HG02981 (cell line): ENCODE results near the gene LRRC8B.
"Not testable (repeated sequence)": the region's sequence is repeated elsewhere in the genome, so short reads cannot be mapped to it uniquely, and the experiment has no call there.

Experiments used
- ATAC-seq: cut with Tn5 transposase; IDR thresholded peaks from one replicate; pipeline ENCODE4 v1.9.1; 2021; ENCODE audit warnings: mild to moderate bottlenecking, moderate library complexity; ENCODE audit not compliant: unreplicated experiment

The LRRC8B gene

GRCh38 chr1:89578946-89579684, 54.5 kb downstream of the LRRC8B start:
- no peak for ATAC-seq

GRCh38 chr1:89580036-89580435, 55.4 kb downstream of the LRRC8B start:
- ATAC-seq = no peak

DNA sequence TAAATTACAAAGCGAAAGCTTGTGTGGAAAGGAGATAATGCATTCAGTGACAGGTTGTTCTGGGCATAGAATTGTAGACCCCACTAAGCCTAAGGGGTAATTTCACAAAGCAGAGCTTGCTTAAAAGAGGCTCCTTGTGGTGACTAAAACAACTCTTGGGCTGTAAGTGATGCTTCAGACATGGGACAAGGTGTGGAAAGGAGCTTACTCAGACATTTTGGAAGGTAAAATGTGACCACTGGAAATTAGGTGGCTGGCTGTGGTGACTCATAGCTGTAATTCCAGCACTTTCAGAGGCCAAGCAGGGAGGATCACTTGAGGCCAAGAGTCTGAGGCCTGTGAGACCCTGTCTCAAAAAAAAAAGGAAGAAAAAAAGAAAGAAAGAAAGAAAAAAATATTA, 57.2 kb downstream of the LRRC8B start:
- ATAC-seq = no peak

GRCh38 chr1:89582571-89582970, 57.9 kb downstream of the LRRC8B start:
- ATAC-seq = no peak

- ATAC-seq = no peak
These were observed 59.6 kb downstream of the LRRC8B start for GRCh38 chr1:89584211-89584610.

DNA sequence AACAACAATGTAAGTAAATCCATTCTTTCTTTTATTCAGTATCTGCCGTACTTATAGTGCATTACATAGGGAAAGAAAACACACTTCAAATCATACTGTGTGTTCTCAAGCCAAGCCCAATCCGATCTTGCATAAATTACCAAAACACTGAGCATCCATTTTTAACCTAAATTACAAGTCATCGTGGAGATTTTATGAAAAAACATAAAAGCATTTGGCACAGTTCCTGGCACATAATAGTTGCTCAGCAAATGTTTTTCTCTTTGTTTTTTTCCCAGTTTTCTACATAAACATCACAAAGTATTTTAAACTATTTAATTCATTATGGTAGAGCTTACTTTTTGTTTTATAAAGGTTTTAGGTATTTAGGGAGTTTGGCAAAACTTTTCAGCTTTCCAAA, 60.2 kb downstream of the LRRC8B start:
- ATAC-seq = no peak

DNA sequence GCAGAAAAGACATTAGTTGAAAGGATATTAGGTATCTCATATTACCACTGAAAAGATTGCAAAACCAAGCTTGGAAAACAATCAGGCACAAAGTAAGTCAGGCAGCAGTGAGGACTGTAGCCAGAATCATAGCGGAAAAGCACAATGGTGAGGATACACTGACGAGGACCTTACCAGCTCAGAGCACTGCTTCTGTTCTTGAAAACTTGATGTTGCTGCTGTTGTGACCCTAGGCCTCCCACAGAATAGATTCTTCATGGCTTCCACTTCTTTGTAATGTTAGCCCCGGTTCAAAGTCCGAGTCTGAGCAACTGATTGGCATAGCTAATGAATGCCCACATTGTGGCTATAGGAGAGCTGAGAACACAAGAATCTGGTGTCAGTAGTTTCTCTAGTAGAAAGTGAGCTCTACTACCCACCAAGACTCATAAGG, 63.1 kb downstream of the LRRC8B start:
- no peak for ATAC-seq

DNA sequence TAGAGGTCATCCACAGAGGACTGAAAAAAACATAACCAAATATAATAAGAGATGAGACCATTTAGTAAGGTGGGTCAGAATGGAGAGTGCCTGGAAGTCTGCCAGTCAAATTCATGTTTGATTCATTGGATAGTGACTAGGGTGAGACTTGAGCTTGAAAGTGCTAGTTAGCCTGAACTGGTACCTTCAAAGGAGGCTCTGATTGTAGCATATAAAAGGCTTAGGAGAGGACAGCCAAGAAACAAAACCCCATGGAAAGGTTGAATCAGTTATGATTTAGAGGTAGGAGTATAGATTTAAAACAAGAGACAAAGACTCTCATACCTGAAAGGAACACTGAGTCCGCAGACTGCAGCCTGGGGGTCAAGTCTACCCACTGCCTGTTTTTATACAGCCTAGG, 63.9 kb downstream of the LRRC8B start:
- ATAC-seq = no peak

DNA sequence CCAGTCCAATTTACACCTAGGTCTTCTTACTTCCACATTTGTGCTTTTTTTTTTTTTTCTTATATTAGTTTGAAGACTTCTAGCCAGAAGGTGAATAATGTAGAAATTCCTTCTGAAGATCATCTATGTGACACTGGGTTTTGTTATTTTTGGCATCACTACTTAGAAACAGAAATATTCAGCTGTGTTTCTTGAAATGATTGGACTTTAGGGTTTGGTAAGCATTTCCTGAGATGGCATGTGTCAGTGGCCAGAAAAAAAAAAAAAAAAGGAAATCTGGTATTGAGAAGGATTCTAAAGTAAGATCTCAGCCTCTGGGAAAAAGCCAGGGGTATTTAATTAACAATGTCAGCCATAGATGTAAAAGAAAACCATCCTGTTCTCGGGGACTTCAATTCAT, 64.9 kb downstream of the LRRC8B start:
- no peak for ATAC-seq

GRCh38 chr1:89590341-89591080, 65.9 kb downstream of the LRRC8B start:
- no peak for ATAC-seq

DNA sequence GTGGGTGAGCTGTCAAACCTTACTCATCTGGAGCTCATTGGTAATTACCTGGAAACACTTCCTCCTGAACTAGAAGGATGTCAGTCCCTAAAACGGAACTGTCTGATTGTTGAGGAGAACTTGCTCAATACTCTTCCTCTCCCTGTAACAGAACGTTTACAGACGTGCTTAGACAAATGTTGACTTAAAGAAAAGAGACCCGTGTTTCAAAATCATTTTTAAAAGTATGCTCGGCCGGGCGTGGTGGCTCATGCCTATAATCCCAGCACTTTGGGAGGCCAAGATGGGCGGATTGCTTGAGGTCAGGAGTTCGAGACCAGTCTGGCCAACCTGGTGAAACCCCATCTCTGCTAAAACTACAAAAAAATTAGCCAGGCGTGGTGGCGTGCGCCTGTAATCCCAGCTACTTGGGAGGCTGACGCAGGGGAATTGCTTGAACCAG, 68.3 kb downstream of the LRRC8B start:
- ATAC-seq = not testable (repeated sequence)

- no peak for ATAC-seq
These were observed 69.6 kb downstream of the LRRC8B start for GRCh38 chr1:89594096-89594740.

GRCh38 chr1:89596698-89597097, 72.1 kb downstream of the LRRC8B start:
- ATAC-seq = no peak

DNA sequence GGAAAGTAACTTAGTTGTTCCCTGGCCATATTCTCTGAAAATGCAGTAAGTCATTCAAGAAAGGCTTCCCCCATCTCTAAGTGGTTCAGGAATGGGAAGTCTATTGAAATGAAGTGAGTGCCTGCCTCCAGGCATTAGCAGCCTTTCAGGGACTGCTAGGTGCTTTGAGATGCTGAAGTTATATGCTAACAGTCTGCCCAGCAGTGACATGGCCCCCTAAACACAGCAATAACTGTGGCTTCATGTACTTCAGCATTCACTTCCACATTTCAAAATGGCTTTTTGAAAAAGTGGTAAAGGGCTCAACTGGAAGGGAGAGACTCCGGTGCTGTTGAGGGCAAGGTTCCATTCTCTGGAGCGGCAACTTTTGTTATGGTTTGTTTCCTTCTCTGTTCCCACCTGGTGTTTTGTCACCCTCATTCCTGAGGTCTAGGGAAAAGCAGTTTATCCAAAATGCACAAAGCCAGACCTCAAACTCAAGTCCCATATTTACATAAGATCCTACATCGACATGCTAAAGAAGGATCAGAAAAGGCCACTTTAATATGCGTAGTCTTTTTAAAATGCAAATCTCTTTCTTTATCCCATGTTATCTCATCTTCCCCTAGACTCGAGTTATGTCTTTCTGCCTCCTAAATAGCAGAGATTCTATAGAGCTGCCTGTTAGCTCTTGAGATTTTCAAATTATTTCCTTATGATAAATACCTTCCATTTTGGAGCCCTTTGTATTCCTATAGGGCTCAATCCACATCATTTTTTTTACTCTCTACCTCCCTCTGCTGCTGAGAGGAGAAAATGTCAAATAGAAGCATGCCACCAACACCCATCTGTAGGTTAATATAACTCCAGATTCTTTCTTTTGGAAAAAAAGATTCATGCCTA, 74.1 kb downstream of the LRRC8B start:
- ATAC-seq = no peak

- ATAC-seq = no peak
These were observed 74.7 kb downstream of the LRRC8B start for GRCh38 chr1:89599332-89599630.

GRCh38 chr1:89600451-89601224, 76.0 kb downstream of the LRRC8B start:
- no peak for ATAC-seq

DNA sequence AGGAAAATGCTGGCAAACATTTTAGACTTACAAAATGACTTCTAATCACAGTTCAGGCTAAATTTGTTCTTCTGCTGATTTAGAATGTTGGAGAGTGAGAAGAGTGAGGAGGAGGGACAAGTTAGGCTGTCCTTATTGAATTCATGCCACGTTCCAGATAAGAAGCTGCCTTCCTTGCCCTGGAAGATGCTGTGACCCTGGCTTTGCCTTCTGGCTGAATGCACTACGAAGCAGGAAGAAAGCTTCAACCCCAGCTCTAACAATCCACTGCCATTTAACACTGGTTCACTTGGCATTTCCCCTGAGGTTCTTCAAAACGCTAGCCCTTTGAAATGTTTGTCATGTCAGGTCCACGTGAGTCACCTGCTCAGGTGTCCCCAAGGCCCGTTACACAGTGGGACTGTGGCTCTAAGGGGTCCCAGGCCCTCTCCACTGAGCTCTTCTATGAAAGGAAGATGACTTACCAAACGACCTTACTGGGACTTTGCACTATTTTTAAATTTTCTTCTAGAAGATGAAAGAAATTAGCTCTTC, 78.3 kb downstream of the LRRC8B start:
- ATAC-seq = no peak

DNA sequence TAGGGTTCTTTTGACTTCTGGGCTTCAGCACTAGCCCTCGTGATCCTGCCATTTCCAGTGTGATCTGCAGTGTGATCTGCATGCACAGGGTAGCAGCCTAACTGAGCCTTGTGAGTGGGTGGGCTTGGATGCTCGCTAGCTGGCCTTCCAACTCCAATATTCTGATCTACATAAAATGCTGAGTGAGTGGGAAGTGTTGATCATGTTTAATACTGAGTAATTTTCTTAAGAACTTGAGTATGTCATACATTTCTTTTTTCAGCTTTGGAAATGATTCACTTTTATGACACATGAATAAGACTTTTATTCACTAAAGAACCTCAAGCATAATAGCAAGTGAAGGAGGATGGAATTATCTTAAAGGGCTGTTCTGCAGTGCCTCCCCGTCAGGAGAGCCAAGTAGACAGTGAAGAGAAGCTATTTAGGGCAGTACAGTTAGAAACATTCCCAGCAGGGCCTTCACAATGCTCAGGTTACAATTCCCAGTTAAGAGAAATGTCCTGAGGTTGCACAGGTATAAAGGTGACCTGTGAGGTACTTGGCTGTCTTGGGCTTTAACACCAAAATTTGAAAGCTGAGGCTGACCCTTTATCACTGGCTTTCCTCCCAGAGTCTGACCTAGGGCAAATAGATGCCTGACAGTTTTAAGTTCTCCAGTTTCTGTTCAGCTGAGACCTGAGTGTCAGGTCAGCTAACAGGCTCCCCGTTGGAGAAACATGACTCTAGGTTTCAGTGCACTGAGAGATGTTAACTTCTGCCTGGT, 79.2 kb downstream of the LRRC8B start:
- no peak for ATAC-seq

DNA sequence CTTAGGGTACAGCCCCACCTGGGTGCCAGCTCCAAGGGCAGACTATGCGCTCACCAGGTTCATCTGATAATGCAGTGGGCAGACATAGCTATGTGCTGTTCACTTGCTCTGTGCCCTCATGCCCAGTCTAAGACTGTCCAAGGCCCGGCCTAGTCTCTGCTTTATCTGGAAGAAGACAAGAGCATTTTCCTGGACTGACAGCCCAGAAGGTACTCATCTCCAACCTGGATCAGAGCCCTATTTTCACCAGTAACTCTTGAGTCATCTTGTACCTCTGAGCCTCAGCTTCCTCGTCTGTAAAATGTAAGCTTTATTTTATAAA, 79.7 kb downstream of the LRRC8B start:
- no peak for ATAC-seq

DNA sequence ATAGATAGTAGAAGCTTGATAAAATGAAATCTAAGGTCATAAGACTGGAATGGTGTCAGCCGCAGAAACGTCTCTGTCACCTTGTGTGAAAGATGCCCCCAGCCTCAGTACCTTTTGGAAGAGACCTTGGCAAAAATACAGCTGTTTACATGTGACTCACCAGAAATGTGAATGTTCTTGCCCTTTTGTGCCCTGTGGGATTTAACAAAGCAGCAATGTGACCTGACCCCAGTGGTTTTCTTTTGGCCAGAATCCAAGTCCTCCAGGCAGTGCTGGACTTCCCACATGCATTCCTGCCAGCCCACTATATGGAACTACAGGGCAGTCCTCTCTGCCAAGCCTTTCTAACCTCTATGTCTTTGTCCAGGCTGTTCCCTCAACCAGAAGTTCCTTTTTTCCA, 81.1 kb downstream of the LRRC8B start:
- ATAC-seq = no peak
